ENCODE measurements around the gene COL17A1.

Gene COL17A1

DNA sequence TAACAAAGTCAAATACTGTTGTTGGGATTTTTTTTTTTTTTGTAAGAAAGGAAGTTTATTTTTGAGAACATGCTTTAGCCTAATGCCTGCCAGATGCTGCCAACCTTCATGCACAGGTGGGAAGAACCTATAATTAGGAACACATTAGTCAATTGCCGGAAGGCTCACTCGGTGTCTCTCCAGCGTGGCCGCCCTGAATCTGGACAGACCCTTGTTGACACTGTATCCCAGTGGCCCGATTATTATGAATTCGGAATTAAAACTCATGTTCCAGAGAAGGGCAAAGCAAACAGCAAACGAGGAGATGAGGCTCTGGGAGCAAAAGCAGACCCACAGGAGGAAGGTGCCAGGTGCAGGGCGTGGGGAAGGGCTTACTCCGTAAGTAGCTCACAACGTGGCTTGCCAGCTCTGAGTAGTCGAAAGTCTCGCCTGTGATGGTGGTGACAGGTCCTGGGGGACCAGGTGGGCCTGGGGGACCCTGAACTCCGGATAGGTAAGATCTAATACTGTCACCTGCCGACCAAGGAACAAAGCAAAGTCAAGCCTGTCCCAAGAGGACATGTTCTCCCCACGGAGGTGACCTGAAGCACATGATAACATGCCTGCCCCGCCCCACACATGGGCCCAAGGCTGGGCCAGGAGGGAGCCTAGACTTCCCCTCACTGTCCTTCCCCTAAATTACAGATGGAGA lies 48.3 kb downstream of the COL17A1 start:
- Histone ChIP-seq H3K4me1 (no peaks in the 10 kb centered on the region), H3K9me3 (no peaks in the 10 kb centered on the region), H3K27me3 (no peaks in the 10 kb centered on the region), H3K4me3 (no peak overlapping the region), H3K36me3 (peaks cover 0 to 6% (median 3%) of the 10 kb centered on the region in 3 donors), H3K27ac (no peak overlapping the region)
- no peak for TF ChIP-seq CTCF (IDR thresholded peaks at IDR 0.05)
- intact Hi-C loops (cut with DNase I; ENCODE audit: low total_unique reads) = no loop called here
- no peak for DNase-seq

GRCh38 chr10:104036518-104037260 lies 49.0 kb downstream of the COL17A1 start:
- Histone ChIP-seq H3K36me3 (peaks cover 0 to 13% (median 4%) of the 10 kb centered on the region in 3 donors), H3K4me3 (no peak overlapping the region), H3K4me1 (no peaks in the 10 kb centered on the region), H3K27me3 (no peaks in the 10 kb centered on the region), H3K27ac (no peak overlapping the region), H3K9me3 (no peaks in the 10 kb centered on the region)
- intact Hi-C loops (cut with DNase I; ENCODE audit: low total_unique reads) = no loop called here
- no peak for TF ChIP-seq CTCF (IDR thresholded peaks at IDR 0.05)
- no peak for DNase-seq

DNA sequence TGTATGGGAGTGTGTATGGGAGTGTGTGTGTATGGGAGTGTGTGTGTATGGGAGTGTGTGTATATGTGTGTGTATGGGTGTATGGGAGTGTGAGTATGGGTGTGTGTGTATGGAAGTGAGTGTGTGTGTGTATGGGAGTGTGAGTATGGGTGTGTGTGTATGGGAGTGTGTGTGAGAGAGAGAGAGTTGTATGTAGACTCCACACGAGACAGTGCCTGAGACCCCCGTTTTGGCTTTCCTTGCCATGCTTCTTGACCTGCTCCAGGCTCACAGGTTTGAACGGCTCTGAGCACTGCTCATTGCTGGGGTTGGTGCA lies 49.7 kb downstream of the COL17A1 start:
- intact Hi-C loops (cut with DNase I; ENCODE audit: low total_unique reads) = no loop called here
- no peaks in the 10 kb centered on the region for H3K9me3 ChIP-seq
- peaks cover 0 to 18% (median 4%) of the 10 kb centered on the region in 3 donors for H3K36me3 ChIP-seq
- no peaks in the 10 kb centered on the region for H3K27me3 ChIP-seq
- H3K4me3 ChIP-seq = no peak overlapping the region
- H3K4me1 ChIP-seq = no peaks in the 10 kb centered on the region
- H3K27ac ChIP-seq = no peak overlapping the region
- no peak for TF ChIP-seq CTCF (IDR thresholded peaks at IDR 0.05)
- no peak for DNase-seq

GRCh38 chr10:104035194-104036068 lies 50.2 kb downstream of the COL17A1 start:
- Histone ChIP-seq H3K4me3 (no peak overlapping the region), H3K36me3 (peaks cover 0 to 22% (median 4%) of the 10 kb centered on the region in 3 donors), H3K4me1 (no peaks in the 10 kb centered on the region), H3K9me3 (no peaks in the 10 kb centered on the region), H3K27me3 (no peaks in the 10 kb centered on the region), H3K27ac (no peak overlapping the region)
- intact Hi-C loops (cut with DNase I; ENCODE audit: low total_unique reads) = no loop called here
- DNase-seq = no peak
- TF ChIP-seq CTCF (IDR thresholded peaks at IDR 0.05) = no peak

- H3K9me3 ChIP-seq = no peaks in the 10 kb centered on the region
- no peak for DNase-seq
- H3K4me3 ChIP-seq = no peak overlapping the region
- intact Hi-C loops (cut with DNase I; ENCODE audit: low total_unique reads) = no loop called here
- H3K36me3 ChIP-seq = peaks cover 0 to 27% (median 12%) of the 10 kb centered on the region in 3 donors
- TF ChIP-seq CTCF (IDR thresholded peaks at IDR 0.05) = no peak
- H3K27me3 ChIP-seq = no peaks in the 10 kb centered on the region
- H3K4me1 ChIP-seq = no peaks in the 10 kb centered on the region
- H3K27ac ChIP-seq = no peak overlapping the region
Measured at GRCh38 chr10:104034401-104035193, 51.1 kb downstream of the COL17A1 start.

All from tibial artery (tissue), 4 donors.